ENCODE measurements around the gene CTCFL.
"Not testable (repeated sequence)": the region's sequence is repeated elsewhere in the genome, so short reads cannot be mapped to it uniquely, and the experiment has no call there.

Gene CTCFL

DNA sequence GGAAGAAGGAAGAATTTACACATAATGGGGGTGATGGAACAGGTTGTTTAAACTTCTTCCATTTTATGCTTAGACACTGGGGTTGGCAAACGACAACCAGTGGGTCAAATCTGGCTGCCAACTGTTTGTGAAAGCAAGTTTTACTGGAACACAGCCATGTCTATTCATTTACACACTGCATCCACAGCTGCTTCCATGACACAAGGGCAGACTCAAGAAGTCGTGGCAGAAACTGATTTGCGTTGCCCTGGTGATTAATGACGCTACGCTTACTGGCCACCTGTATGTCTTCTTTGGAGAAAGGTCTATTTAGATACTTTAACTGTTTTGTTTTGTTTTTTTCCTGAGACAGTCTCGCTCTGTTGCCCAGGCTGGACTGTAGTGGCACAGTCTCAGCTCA lies 19.0 kb downstream of the CTCFL start:
- peak; percentile 88 for DNase-seq

DNA sequence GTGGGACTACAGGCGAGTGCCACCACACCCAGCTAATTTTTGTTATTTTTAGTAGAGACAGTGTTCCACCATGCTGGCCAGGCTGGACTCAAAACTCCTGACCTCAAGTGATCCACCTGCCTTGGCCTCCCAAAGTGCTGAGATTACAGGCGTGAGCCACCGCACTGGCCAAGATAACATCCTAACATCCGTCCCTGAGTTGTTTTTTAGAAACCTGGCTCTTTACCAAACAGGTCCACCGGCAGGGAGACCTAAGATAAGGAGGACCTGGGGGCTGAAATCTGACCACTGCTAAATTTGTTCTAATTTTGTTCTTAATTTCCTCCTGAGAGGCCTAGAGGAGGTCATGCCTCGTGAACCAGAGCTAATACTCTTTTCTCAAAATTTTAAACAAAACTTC lies 20.5 kb downstream of the CTCFL start:
- no peak for DNase-seq

DNA sequence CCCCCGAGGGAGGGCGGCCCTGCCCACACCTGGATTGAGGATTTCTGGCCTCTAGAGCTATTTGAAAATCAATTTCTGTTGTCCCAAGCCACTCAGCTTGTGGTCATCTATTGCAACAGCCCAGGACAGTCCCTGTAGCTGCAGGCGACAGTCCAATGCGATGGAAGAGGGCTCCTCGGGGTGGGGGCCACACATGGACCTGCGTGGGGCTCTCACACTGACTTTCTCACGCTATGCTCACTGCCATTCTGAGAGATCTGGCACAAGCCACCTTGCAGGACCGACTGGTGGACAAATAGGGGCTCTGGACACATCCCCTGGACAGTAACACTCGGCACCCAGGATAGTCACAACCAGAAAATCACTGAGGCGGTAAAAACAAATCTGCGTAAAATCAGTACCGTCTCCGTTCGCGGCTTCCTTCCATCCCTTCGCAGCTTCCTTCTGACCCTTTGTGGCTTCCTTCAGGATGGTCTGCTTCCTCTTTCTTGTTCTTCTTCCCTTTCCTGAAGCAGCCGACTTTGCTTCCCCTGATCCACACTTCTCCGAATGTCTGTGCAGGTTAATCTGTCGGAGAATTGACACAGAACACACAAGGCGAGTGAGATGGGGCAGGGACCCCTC lies 21.8 kb downstream of the CTCFL start:
- DNase-seq: no peak

DNA sequence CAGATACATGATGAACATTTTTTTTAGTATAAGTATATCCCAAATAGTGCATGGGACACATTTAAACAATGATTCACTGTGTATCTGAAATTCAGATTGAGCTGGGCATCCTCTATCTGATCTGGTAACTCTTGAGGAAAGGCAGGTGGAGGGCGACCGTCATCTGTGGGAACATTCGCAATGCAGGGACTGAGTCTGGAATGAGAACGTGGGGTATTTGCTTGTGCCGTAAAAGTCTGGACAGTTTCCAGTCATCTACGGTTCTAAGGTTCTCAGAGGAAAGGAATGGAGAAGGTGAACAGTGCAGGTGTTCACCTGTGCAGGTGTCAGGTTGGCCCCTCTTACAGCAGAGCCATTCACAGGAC lies 22.6 kb downstream of the CTCFL start:
- DNase-seq: no peak

DNA sequence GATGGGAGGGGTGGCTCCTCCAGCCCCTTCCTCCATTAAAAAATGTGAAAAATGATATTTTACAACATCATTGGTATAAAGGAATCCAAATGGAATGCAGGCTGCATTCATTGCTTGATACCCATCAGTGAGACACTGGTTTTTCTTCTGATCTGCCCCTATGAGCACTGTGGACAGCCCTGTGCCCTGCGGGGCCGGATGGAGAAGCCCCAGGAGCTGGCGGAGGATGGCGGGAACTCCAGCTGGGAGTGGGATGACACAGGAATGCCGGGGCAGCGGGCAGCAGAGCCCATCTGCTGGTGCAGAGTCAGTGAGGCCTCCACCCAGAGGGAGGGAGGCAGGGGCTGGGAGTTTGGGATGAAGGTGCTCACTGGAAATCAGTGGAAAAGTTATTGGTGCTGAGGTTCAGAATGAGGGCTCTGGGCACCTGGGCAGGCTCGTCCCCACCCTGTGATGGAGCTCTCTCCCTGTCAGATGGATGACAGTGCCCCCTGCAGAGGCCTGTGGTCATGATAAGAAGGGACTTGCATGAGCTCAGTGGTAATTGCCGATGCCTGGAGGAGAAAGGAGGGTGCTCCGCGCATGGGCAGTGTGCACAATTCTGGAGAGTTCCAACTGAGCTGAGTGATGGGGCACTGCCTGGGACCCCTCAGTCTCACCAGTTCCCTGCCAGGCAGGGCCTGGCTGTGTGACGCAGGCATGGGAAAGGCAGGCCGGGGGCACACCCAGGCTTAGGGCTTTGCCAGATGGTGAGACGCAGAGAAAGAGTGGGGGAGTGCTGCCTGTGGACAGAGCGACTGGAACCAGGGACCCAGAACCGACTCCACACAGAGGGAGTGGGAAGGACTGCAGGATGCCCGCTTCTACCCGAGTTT lies 23.2 kb downstream of the CTCFL start:
- DNase-seq: no peak

DNA sequence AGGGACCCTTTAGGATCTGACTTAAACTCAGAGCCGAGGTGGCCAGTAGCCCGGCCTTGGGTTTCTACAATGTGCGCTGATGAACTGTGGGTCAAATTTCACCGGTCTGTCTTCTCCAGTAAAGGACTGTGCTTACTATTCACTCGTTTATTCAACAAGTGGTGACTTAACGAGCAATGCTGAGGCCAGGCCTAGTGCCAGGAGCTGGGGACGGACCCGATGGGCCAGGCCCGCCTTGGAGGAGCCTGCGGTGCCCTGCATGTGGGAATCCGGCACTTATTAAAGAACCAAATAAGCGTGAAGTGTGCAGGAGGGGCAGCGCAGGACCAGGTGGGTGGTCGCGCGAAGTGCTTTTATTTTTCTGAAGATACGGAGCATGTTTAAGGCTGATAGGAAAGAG lies 24.0 kb downstream of the CTCFL start:
- no peak for DNase-seq

DNA sequence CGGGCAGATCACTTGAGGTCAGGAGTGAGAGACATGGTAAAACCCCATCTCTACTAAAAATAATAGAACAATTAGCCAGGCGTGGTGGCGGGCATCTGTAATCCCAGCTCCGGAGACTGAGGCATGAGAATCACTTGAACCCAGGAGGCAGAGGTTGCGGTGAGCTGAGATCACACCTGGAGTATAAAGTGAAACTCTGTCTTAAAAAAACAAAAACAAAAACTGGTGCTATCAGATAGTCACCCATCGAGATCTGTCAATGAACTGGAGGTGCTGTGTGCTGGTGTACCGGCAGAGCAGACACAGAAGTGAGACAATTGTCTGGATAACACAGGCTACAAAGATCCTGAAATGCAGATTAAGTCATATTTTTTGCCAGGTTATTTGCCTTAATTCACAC lies 24.7 kb downstream of the CTCFL start:
- DNase-seq: no peak

DNA sequence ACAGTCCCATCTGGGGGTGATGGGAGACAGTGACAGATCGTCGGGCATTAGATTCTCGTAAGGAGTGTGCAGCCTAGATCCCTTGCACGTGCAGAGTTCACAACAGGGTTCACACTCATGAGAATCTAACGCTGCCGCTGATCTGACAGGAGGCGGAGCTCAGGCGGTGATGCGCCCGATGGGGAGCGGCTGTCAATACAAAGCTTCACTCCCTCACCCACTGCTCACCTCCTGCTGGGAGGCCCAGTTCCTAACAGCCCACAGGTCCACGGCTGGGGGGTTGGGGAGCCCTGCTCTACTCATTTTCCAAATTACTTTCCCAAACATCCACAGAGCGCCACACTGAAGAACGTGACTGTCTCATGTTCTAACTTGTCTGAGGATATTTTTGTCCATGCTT lies 25.3 kb downstream of the CTCFL start:
- DNase-seq: no peak

DNA sequence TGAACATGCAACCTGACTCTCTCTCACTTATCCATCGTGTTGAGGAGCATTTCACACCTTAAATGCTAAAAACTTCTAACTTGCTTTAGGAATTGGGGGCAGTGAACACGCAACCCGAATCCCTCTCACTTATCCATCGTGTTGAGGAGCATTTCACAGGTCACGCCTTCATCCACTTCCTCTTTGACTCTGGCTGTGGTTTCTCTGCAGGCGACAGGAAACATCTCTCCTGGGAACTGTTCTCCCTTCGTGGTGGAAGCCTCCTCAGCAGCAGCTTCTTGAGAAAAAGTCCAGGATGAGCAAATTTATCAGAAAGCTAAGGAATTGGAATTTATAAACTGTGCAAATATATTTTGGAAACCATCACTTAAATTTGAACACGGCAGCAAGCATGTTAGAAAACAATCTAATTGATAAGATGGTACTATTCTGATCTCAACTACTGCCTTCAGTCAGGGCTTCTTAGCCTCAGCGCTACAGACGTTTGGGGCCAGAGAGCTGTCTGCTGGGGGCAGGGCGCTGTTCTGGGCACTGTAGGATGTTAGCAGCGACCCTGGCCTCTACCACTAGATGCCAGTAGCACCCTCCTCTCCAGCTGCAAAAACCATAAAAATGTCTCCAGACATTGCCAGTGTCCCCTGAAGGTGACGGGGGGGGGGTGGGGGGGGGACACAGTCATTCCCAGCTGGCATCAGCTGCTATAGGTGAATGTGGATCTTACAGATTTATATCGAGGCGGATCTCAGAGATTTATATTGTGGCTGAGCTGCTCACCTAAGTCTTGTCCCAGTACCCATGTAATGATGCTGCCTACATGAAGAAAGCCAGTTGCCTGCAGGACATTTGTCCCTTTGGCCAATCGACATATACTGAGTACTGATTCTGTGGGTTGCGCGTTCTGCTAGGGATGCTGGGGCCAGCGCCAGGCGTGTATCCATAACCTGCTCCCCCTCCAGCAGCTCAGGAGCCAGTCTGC lies 26.2 kb downstream of the CTCFL start:
- peak; percentile 85 for DNase-seq

DNA sequence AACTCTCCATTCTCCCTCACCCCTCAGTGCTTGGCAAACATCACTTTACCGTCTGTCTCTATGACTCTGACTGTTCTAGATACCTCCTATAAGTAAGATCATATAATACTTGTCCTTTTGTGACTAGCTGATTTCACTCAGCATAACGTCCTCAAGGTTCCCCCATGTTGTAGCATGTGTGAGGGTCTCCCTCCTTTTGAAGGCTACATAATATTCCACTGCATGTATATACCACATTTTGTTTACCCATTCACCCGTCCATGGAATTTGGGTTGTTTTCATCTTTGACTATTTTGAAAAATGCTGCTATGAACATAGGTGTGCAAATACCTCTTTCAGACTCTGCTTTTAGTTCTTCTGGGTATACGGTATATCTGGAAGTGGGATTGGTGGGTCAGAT lies 28.3 kb downstream of the CTCFL start:
- DNase-seq: no peak

DNA sequence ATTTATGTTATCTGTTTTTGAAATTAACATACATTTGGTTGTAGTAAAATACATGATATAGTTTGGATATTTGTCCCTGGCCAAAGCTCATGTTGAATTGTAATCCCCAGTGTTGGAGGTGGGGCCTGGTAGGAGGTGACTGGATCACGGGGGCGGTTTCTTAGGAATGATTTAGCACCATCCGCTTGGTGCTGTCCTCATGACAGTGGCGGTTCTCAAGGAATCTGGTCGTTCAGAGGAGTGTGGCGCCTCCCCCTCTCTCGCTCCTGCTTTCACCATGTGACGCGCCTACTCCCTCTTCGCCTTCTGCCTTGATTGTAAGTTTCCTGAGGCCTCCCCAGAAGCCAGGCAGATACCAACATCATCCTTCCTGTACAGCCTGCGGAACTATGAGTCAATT lies 29.0 kb downstream of the CTCFL start:
- DNase-seq: no peak

DNA sequence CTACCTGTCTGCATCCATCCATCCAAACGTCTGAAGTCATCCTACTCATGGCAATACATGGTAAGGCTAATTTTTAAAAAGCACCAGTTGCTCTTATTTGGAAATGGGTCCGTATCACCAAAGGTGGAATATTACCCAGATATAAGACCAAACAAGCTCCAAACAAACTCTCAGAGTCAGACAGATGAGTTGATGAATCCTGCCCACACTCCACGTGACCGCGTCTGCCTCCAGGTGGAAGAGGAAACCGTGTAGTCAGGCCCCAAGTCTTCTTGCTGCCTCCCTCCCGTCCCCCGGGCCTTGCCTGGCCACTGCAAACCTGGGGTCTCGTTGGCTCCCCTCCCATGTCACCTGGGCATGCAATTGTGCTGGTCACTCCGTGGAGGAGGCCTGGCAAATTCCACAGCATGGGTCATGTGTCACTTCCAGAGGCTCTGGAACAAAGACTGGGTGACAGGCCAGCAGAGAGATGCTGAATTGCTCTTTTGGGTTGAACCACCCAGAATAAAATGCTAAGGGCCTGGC lies 31.8 kb downstream of the CTCFL start:
- peak; percentile 23 for DNase-seq

DNA sequence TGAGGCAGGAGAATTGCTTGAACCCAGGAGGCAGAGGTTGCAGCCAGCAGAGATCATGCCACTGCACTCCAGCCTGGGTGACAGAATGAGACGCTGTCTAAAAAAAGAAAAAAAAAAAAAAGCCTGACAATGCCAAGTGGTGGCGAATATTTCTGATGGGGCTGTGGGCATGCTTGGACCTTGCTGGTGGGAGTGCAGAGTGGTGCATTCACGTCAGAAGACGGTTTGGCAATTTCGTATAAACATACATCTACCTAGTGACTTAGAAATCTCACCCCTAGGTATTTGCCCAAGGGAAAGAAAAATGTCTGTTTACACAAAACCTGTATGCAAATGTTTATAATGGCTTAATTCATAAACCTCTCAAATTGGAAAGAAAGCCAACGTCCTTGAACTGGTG lies 33.6 kb downstream of the CTCFL start:
- no peak for DNase-seq

DNA sequence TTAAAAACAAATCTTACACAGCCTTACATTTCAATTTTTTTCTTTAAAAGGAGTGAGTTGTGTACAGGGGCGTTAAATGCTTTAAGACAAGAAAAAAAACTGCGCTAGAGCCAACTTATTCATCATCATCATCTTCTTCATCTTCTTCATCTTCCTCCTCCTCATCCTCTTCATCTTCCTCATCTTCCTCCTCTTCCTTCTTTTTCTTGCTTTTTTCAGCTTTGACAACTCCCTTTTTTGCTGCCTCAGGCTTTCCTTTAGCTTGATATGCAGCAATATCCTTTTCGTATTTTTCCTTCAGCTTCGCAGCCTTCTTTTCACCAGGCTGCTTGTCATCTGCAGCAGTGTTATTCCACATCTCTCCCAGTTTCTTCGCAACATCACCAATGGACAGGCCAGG lies 36.7 kb downstream of the CTCFL start:
- not testable (repeated sequence) for DNase-seq

DNA sequence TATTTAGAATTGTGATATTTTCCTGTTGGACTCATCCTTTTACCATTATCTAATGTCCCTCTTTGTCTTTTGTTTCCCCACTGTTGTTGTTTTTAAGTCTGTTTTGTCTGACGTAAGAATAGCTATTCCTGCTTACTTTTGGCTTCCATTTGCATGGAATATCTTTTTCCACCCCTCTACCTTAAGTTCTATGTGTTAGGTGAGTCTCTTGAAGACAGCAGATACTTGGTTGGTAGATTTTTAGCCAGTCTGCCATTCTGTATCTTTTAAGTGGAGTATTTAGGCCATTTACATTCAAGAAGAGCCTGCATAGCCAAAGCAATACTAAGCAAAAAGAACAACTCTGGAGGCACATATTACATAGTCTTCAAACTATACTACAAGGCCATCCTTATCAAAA lies 39.2 kb downstream of the CTCFL start:
- no peak for DNase-seq

DNA sequence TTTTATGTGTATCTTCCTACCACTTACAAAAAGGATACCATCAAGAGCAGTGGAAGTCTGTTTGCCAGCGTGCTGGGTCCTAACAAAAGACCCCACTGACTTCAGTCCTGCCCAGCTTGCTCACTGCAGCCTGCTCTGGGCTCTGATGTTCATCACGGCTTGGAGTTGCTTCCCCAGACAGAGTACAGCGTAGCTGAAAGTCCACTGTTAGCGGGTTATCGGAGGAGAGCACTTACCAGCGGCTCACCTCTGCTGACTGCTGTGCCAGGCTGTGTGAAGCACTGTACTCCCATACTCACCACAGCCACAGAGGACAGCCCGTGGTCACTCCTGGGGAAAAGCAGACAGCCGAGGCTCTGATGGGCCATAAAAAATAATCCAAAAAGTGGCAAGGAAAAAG lies 40.2 kb downstream of the CTCFL start:
- DNase-seq: no peak

DNA sequence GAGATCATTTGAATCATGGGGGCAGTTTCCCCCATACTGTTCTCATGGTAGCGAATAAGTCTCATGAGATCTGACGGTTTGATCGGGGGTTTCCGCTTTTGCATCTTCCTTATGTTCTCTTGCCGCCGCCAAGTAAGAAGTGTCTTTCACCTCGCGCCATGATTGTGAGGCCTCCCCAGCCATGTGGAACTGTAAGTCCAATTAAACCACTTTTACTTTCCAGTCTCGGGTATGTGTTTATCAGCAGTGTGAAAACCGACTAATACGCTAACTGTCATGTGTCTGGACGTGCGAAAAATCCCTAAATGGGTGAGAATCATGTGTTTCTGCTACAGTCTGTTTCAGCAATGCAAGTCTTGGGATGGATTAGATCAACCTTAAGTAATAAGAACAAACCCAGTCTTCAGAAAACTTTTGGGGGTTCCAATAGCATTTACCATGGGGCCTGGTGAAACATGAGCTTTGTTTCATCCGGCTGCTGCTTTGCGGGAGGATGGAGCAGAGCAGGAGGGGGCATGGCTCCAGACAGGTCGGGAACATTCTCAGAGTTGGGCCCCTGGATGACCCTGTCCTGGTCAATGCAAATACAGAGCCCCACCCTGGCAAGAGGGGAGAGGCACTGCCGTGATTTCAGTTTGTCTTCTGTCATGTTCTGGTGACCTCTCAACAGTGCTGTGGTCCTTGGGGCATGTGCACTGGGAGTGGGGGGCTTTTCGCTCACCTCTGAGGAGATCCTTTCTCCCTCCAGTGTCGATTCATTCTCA lies 41.5 kb downstream of the CTCFL start:
- no peak for DNase-seq

DNA sequence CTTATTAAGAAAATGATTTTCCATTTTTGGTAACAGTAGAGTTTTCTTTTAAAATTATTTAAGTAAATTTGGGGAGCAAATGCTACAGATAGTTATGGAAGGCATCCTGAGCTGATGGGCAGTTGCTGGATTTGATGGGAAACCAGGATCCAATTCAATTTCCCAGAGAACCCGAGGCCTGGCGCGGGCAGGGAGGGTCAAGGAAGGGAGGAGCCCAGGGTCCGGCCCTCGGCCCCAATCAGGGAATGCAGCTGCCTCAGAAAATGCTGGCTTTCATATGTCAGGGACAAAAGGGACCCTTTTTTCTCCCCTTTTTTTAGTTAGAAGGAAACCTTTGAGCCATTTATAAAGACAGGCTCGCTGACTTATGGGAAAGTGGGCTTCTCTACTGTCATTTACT lies 42.1 kb downstream of the CTCFL start:
- DNase-seq: no peak

DNA sequence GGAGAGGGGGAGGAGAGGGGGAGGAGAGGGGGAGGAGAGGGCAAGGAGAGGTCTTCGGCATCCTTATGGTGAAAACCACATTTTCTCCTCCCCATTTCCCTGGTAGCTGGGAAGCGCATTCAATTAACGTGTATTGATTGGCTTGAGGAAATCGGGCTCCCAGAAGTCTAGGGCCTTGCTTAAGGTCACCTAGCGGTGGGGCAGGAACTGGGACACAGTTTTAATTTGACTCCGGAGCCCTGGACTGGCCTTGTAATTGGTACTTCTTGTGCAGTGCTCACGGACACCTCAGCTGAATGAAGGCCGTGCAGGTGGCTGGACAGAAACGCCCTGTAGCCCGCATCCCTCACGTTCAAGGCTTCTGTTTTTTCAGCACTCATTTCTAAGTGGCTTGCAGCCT lies 42.8 kb downstream of the CTCFL start:
- peak; percentile 63 for DNase-seq

DNA sequence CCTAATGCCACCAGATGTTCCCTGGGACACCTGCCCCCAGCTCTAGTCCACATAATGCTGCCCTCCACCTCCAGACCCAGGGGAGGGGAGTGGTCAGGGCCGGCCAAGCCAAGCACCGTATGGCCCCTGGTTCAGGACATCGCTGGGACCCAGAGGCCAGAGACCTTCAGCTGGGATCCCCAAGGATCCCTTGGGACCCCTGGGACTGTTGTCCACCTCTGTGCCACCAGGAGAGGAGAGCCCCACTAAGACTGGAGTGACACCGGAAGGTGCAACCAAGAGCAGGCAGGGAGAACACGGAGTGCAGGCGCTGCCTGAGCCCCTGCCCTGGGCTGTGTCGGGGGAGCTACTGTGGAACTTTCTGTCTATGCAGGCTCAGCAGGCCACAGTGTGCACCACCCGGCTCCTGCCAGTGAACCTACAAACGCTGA lies 43.6 kb downstream of the CTCFL start:
- peak; percentile 63 for DNase-seq

DNA sequence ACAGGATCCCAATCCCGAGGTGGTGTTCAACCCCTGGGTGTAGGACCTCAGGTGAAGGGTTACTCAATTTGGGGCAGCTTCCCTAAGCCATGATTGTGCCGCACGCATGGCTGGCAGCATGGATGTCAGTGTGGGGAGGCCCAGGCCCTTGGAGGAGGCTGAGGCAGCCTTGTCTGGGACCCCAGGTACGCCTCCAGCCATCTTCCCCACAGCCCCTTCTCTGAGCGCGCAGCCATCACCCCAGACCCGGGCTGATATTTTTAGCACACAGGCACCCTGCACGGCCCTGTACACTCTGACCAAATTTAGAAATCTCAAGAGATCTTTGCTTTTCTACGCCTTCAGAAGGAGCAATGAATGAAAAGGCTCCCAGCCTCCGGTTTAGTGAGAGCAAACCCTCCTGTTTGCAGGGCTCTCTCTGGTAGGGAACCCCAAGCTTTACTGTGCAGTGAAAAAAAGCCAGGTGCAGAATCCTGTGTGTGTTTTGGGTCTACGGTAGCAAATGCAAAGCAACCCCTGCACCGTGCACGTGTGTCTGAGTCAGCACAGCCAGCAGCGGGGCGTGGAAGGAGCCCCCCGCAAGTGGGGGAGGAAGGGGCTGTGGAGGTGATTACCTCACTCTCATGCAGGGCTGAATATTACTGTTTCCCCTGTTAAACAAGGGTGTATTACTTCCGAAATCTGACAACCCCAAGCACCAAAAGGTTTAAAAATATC lies 44.3 kb downstream of the CTCFL start:
- peak; percentile 85 for DNase-seq

DNA sequence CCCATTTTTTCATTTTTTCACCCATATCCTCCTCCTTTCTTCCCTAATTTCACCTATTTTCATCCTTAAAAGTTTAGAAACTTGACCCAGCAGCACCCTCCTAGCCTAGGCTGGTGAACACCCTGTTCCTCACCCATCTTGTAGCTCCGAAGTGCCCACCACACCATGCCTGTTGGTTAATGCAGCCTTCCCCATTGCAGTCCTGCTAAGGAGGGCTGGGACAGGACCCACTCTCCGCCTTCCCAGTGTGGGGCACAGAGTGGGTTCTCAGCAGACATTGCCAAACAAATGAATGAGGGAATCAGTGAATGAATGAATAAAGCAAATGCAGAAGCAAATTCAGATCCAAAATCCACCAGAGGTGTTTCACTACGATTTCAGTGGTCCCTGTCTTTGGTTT lies 45.7 kb downstream of the CTCFL start:
- no peak for DNase-seq
